HG03159 (cell line): ENCODE measurements around the gene TTC12.
A peak's percentile ranks its signal among the peaks of the same experiment; 100 is the strongest.

Source experiments
- ATAC-seq: cut with Tn5 transposase; IDR thresholded peaks from one replicate; pipeline ENCODE4 v1.9.1; 2021; ENCODE audit warnings: mild to moderate bottlenecking, moderate library complexity; ENCODE audit not compliant: unreplicated experiment

The TTC12 gene

GRCh38 chr11:113319085-113319484 is 4.7 kb downstream of the TTC12 start:
- no peak for ATAC-seq

- ATAC-seq, result no peak
Observed at GRCh38 chr11:113322158-113322557, 7.8 kb downstream of the TTC12 start.

- ATAC-seq, result no peak
Observed at GRCh38 chr11:113324250-113324649, 9.9 kb downstream of the TTC12 start.

- peak; percentile 41 for ATAC-seq
Observed at GRCh38 chr11:113329725-113330124, 15.3 kb downstream of the TTC12 start.

GRCh38 chr11:113331441-113331840 is 17.1 kb downstream of the TTC12 start:
- no peak for ATAC-seq

- ATAC-seq, result no peak
Observed at GRCh38 chr11:113332023-113332422, 17.6 kb downstream of the TTC12 start.

- no peak for ATAC-seq
Observed at GRCh38 chr11:113332638-113333329, 18.4 kb downstream of the TTC12 start.

- no peak for ATAC-seq
Observed at GRCh38 chr11:113334183-113334582, 19.8 kb downstream of the TTC12 start.

- no peak for ATAC-seq
Observed at GRCh38 chr11:113338730-113339129, 24.3 kb downstream of the TTC12 start.

GRCh38 chr11:113339929-113340589 is 25.7 kb downstream of the TTC12 start:
- ATAC-seq, result no peak

- ATAC-seq, result no peak
Observed at GRCh38 chr11:113341388-113342165, 27.2 kb downstream of the TTC12 start.

- ATAC-seq, result no peak
Observed at GRCh38 chr11:113345978-113346377, 31.6 kb downstream of the TTC12 start.

GRCh38 chr11:113349528-113349927 is 35.1 kb downstream of the TTC12 start:
- no peak for ATAC-seq

- ATAC-seq, result no peak
Observed at GRCh38 chr11:113350336-113351067, 36.1 kb downstream of the TTC12 start.

- no peak for ATAC-seq
Observed at GRCh38 chr11:113351068-113351450, 36.7 kb downstream of the TTC12 start.

GRCh38 chr11:113351480-113351879 is 37.1 kb downstream of the TTC12 start:
- ATAC-seq, result no peak

- ATAC-seq, result no peak
Observed at GRCh38 chr11:113356203-113356602, 41.8 kb downstream of the TTC12 start.

GRCh38 chr11:113363406-113363805 is 49.0 kb downstream of the TTC12 start:
- ATAC-seq, result no peak

- ATAC-seq, result no peak
Observed at GRCh38 chr11:113363996-113364641, 49.7 kb downstream of the TTC12 start.

- ATAC-seq, result no peak
Observed at GRCh38 chr11:113365895-113366294, 51.5 kb downstream of the TTC12 start.

GRCh38 chr11:113369411-113369810 is 55.0 kb downstream of the TTC12 start:
- no peak for ATAC-seq
